ENCODE data around the gene NCAM2. TPM values are rescaled to one million over a fixed set of nuclear protein-coding genes. Genes with fewer than 3 reads are reported as not detected.

Gene NCAM2
- total RNA-seq, 3 donors from 2014 or later, result 2.9 to 14.1 (median 4.0) TPM

DNA sequence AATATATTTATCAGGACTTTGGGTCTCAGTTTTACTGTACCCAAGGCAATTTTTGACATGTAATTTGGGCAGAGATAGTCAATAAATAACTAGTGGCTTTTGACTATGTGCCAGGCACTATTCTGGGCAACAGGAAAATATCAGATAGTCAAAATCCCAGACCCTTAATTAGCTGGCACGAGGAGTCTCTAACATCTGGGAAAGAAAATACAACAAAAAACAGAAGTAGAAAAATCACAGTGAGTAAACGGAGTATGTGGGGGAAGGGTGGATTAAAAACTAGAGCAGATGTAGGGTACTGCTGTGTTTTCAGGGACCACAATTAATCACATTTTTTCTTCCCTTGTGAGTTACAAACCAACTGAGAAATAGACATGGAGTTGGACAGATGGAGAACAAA, 217.8 kb downstream of the NCAM2 start:
- ATAC-seq, result no peak
- TF ChIP-seq, protein P1, sequence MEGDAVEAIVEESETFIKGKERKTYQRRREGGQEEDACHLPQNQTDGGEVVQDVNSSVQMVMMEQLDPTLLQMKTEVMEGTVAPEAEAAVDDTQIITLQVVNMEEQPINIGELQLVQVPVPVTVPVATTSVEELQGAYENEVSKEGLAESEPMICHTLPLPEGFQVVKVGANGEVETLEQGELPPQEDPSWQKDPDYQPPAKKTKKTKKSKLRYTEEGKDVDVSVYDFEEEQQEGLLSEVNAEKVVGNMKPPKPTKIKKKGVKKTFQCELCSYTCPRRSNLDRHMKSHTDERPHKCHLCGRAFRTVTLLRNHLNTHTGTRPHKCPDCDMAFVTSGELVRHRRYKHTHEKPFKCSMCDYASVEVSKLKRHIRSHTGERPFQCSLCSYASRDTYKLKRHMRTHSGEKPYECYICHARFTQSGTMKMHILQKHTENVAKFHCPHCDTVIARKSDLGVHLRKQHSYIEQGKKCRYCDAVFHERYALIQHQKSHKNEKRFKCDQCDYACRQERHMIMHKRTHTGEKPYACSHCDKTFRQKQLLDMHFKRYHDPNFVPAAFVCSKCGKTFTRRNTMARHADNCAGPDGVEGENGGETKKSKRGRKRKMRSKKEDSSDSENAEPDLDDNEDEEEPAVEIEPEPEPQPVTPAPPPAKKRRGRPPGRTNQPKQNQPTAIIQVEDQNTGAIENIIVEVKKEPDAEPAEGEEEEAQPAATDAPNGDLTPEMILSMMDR (IDR thresholded peaks at IDR 0.05), result no peak
- no peaks in the 10 kb centered on the region for H3K4me1 ChIP-seq (ENCODE audit: low read depth)
- DNase-seq, result no peak
- no peaks in the 10 kb centered on the region for H3K36me3 ChIP-seq (ENCODE audit: low read depth)
- intact Hi-C loops (cut with DNase I, micrococcal nuclease), result no loop called here
- H3K4me3 ChIP-seq, result no peak overlapping the region
- peaks cover 4% of the 10 kb centered on the region for H3K9me3 ChIP-seq

DNA sequence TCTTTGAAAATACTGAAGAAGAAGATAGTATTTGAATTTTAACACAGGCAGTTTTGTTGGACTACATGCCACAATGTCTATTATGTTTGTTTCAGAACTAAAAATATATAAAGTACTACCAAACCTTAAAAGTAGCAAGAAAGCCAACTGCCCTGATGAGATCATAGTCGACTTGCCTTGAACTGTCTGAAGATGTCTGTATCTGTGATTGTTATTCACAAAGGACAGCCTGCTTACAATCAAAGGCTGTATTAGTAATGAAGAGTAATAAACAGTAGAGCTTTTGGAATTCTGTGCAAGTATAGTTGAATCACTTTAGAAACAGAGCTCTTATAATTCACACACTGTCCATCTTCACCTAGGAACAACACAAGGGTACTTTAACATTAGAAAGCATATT, 228.3 kb downstream of the NCAM2 start:
- TF ChIP-seq, protein P1 (IDR thresholded peaks at IDR 0.05), result no peak

DNA sequence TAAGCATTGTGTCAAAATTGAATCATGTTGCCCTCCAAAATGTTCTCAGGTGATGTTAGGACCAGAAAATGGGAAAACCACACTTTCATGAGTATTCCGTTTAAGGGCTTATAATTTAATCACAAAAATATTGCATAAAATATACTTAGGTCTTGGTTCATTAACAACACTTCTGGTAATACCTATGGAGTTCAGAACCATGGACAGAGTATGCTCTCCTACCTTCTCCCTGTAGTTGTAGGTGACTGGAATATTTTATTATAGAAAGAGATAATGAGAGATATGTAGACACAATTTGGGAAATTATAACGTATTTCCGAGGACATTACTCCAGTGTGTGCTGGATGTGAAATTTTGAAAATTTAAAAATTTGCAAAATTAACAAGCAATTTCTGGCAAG, 232.5 kb downstream of the NCAM2 start:
- TF ChIP-seq, protein P1 (IDR thresholded peaks at IDR 0.05), result no peak
- Histone ChIP-seq H3K4me3 (no peak overlapping the region), H3K36me3 (ENCODE audit: low read depth) (no peaks in the 10 kb centered on the region), H3K4me1 (ENCODE audit: low read depth) (no peaks in the 10 kb centered on the region), H3K9me3 (no peaks in the 10 kb centered on the region)
- DNase-seq (no peak), ATAC-seq (no peak)
- intact Hi-C loops (cut with DNase I, micrococcal nuclease), result no loop called here

More for the DNA sequence above, 228.3 kb downstream of the NCAM2 start:
- Histone ChIP-seq H3K36me3 (ENCODE audit: low read depth) (no peaks in the 10 kb centered on the region), H3K4me1 (ENCODE audit: low read depth) (no peaks in the 10 kb centered on the region), H3K9me3 (peaks cover 2% of the 10 kb centered on the region), H3K4me3 (no peak overlapping the region)
- ATAC-seq (no peak), DNase-seq (no peak)
- intact Hi-C loops (cut with DNase I, micrococcal nuclease), result no loop called here

DNA sequence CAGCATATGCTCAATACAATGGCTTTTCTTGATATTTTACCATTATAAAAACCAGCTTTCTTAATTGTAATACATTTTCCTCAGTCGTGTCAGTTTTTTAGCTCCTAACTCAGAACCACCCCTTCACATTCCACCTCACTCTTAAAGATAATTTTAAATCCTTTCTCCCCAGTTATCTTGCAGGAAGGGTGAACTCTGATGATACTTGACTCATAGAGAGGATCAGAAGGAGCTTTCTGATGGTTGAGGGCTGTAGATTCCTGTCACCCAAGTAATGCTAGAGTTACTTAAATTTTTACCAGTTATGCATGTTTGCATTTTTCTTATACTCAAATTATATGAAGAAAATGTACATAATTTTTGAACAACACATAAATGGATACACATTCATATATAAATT, 233.7 kb downstream of the NCAM2 start:
- no peaks in the 10 kb centered on the region for H3K36me3 ChIP-seq (ENCODE audit: low read depth)
- no peaks in the 10 kb centered on the region for H3K4me1 ChIP-seq (ENCODE audit: low read depth)
- no peak overlapping the region for H3K4me3 ChIP-seq
- DNase-seq (no peak), ATAC-seq (no peak)
- H3K9me3 ChIP-seq, result no peaks in the 10 kb centered on the region
- TF ChIP-seq, protein P1 (IDR thresholded peaks at IDR 0.05), result no peak
- intact Hi-C loops (cut with DNase I, micrococcal nuclease), result no loop called here

DNA sequence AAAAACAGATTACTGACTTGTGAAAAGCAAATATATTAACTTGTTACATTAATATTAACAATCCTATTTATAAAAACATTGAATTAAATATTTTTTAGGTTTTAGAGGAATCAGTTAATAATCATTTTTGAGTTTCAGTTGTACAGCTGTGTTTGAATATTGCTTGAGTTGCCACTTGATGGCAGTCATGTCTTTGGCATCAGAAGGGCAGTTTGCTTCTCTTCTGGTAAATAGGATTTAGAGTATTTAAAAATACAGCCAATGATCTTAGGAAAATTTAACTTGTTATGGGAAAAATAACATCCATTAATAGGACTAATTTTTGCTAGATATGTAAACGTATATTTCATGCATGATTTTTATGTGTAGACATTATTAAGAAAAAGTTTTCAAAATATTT, 234.1 kb downstream of the NCAM2 start:
- TF ChIP-seq, protein P1 (IDR thresholded peaks at IDR 0.05), result no peak
- DNase-seq, result peak in 1 of 3 donors; percentile 2
- H3K36me3 ChIP-seq (ENCODE audit: low read depth), result no peaks in the 10 kb centered on the region
- no peaks in the 10 kb centered on the region for H3K9me3 ChIP-seq
- no peak overlapping the region for H3K4me3 ChIP-seq
- no peaks in the 10 kb centered on the region for H3K4me1 ChIP-seq (ENCODE audit: low read depth)
- no peak for ATAC-seq
- intact Hi-C loops (cut with DNase I, micrococcal nuclease), result no loop called here

DNA sequence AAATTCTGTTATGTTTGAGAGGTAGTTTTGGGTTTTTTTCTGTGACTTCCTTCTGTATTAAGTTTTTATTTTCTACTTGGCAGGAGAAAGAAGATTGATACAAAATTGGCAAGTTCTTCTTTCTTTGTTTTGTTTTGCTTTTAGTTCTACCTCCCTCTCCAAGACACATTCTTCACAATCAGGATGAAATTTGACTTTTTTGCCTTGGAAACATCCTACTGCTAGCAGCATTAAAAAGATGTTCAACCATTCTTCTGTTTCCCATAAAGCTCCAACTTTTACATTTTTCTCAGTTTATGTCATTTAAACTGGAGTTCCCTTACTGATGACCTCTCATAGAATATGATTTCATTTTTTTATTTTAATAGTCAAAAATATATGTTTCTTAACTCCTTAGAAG, 234.8 kb downstream of the NCAM2 start:
- Histone ChIP-seq H3K4me3 (no peak overlapping the region), H3K9me3 (no peaks in the 10 kb centered on the region), H3K4me1 (ENCODE audit: low read depth) (no peaks in the 10 kb centered on the region), H3K36me3 (ENCODE audit: low read depth) (no peaks in the 10 kb centered on the region)
- TF ChIP-seq, protein P1 (IDR thresholded peaks at IDR 0.05), result no peak
- ATAC-seq, result no peak
- DNase-seq, result no peak
- intact Hi-C loops (cut with DNase I, micrococcal nuclease), result no loop called here
